Measurements from ENCODE around the gene MSL3B.

The MSL3B gene

DNA sequence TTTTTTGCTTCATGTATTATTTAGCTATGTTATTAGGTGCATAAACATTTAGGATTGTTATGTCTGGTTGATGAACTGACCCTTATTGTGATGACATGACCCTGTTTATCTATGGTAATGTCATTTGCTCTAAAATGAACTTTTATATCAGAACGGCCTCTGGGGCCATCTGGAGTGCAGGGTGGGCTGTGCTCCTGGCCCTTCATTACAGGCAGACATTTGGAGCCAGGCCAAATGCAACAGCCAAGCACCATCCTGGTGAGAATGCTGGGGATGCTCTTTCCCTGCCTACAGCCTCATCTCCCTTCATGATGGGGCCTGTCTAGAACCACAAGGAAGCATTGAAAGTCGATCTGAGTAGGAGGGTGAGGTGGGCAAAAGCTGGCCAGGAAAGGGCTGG is 51.9 kb downstream of the MSL3B start:
- no peak for DNase-seq

DNA sequence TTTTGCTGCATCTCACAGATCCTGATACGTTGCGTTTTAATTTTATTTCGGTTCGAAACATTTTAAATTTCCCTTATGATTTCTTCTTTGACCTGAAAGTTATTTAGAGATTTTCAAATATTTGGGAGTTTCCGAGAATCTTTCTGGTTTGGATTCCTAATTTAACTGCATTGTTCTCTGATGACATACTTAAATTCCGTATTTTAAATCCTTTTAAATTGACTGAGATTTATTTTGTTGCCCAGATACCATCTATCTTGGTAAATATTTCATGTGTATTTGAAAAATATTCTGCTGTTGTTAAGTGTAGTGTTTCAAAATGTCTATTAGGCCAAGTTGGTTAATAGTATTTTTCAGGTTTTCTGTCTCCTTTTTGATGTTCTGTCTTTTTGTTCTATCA is 52.3 kb downstream of the MSL3B start:
- no peak for DNase-seq

All from NCI-H1048 (cell line).